NCI-H2029 (cell line): ENCODE data around the gene SEMA5A.

Source experiments
- DNase-seq: peaks from one replicate; lab custom pipeline; 2025; lab: John Stamatoyannopoulos, UW

SEMA5A gene

GRCh38 chr5:9477537-9477936 is 68.3 kb downstream of the SEMA5A start:
- no peak for DNase-seq

- DNase-seq: no peak
Measured at GRCh38 chr5:9474219-9475002, 71.5 kb downstream of the SEMA5A start.

GRCh38 chr5:9473624-9474023 is 72.3 kb downstream of the SEMA5A start:
- no peak for DNase-seq

GRCh38 chr5:9470410-9470809 is 75.5 kb downstream of the SEMA5A start:
- DNase-seq: no peak

- no peak for DNase-seq
Measured at GRCh38 chr5:9468060-9468388, 77.9 kb downstream of the SEMA5A start.

GRCh38 chr5:9467199-9468059 is 78.4 kb downstream of the SEMA5A start:
- DNase-seq: no peak

- no peak for DNase-seq
Measured at GRCh38 chr5:9466697-9467096, 79.2 kb downstream of the SEMA5A start.

GRCh38 chr5:9464478-9464877 is 81.4 kb downstream of the SEMA5A start:
- no peak for DNase-seq

GRCh38 chr5:9462109-9462508 is 83.8 kb downstream of the SEMA5A start:
- DNase-seq: no peak

GRCh38 chr5:9460885-9461645 is 84.8 kb downstream of the SEMA5A start:
- no peak for DNase-seq

- DNase-seq: no peak
Measured at GRCh38 chr5:9456435-9457042, 89.3 kb downstream of the SEMA5A start.

- DNase-seq: no peak
Measured at GRCh38 chr5:9455826-9456434, 89.9 kb downstream of the SEMA5A start.

GRCh38 chr5:9454491-9454890 is 91.4 kb downstream of the SEMA5A start:
- DNase-seq: no peak

GRCh38 chr5:9454012-9454481 is 91.8 kb downstream of the SEMA5A start:
- no peak for DNase-seq

- no peak for DNase-seq
Measured at GRCh38 chr5:9453480-9454011, 92.3 kb downstream of the SEMA5A start.

- DNase-seq: no peak
Measured at GRCh38 chr5:9452181-9452580, 93.7 kb downstream of the SEMA5A start.

GRCh38 chr5:9451037-9451436 is 94.8 kb downstream of the SEMA5A start:
- DNase-seq: no peak

- no peak for DNase-seq
Measured at GRCh38 chr5:9447691-9448090, 98.2 kb downstream of the SEMA5A start.

- DNase-seq: no peak
Measured at GRCh38 chr5:9445826-9446388, 100.0 kb downstream of the SEMA5A start.

GRCh38 chr5:9444346-9444745 is 101.5 kb downstream of the SEMA5A start:
- no peak for DNase-seq

- DNase-seq: no peak
Measured at GRCh38 chr5:9441610-9442009, 104.3 kb downstream of the SEMA5A start.
